Measurements from ENCODE around the gene GABARAP. TPM values are rescaled to one million over a fixed set of nuclear protein-coding genes. Genes with fewer than 3 reads are reported as not detected.

Gene GABARAP
- total and polyA plus RNA-seq, 2 of the 13 experiments (the other 11 are each of a cell fraction or from before 2014, with no cell fraction given) = 161 to 310 TPM

- TF ChIP-seq ZBTB40 (IDR thresholded peaks at IDR 0.05) = no peak
- TF ChIP-seq ZBTB40 (CRISPR knock-in tag; IDR thresholded peaks at IDR 0.05) = peak; percentile 67; the same call in 1 of the 2 replicates
- TF ChIP-seq ZNF772 (CRISPR knock-in tag; IDR thresholded peaks at IDR 0.05) = peak; percentile 43; the same call in 1 of the 2 replicates
- TF ChIP-seq ZNF10 (CRISPR knock-in tag; IDR thresholded peaks at IDR 0.05; ENCODE audit: borderline replicate concordance, low read depth) = 0 out of 2 replicates have a peak, but pooled peaks have one; percentile 75
- TF ChIP-seq CCDC6 (CRISPR knock-in tag; IDR thresholded peaks at IDR 0.05) = no peak
- 0 out of 2 replicates have a peak, but pooled peaks have one; percentile 22 for TF ChIP-seq ZNF749 (CRISPR knock-in tag; IDR thresholded peaks at IDR 0.05; ENCODE audit: borderline replicate concordance)
- TF ChIP-seq KAT7 (CRISPR knock-in tag; IDR thresholded peaks at IDR 0.05; ENCODE audit: borderline replicate concordance) = peak; percentile 43; the same call in 1 of the 2 replicates
- TF ChIP-seq HNF4G (IDR thresholded peaks at IDR 0.05; ENCODE audit: borderline replicate concordance, low read depth, low read length) = peak; percentile 28; the same call in 1 of the 2 replicates
- no peak for TF ChIP-seq HNF4G (CRISPR knock-in tag; IDR thresholded peaks at IDR 0.05; ENCODE audit: borderline replicate concordance, low read depth)
- TF ChIP-seq ZNF670 (CRISPR knock-in tag; IDR thresholded peaks at IDR 0.05; ENCODE audit: borderline replicate concordance) = no peak
- peak; percentile 62 for TF ChIP-seq ATF2 (CRISPR knock-in tag; IDR thresholded peaks at IDR 0.05)
- peak; percentile 69 for TF ChIP-seq GATA4 (IDR thresholded peaks at IDR 0.05; ENCODE audit: borderline replicate concordance, low read depth)
- TF ChIP-seq SAP130 (CRISPR knock-in tag; IDR thresholded peaks at IDR 0.05; ENCODE audit: low read depth) = peak; percentile 86
- TF ChIP-seq ZNF790 (CRISPR knock-in tag; IDR thresholded peaks at IDR 0.05; ENCODE audit: borderline replicate concordance) = no peak
- TF ChIP-seq ZNF121 (CRISPR knock-in tag; IDR thresholded peaks at IDR 0.05) = no peak
- no peak for TF ChIP-seq MYNN (CRISPR knock-in tag; IDR thresholded peaks at IDR 0.05; ENCODE audit: low read depth)
- no peak for TF ChIP-seq RAD51 (IDR thresholded peaks at IDR 0.05; ENCODE audit: borderline replicate concordance)
- peak; percentile 66; the same call in 1 of the 2 replicates for TF ChIP-seq ZNF768 (CRISPR knock-in tag; IDR thresholded peaks at IDR 0.05)
- TF ChIP-seq, protein P1, sequence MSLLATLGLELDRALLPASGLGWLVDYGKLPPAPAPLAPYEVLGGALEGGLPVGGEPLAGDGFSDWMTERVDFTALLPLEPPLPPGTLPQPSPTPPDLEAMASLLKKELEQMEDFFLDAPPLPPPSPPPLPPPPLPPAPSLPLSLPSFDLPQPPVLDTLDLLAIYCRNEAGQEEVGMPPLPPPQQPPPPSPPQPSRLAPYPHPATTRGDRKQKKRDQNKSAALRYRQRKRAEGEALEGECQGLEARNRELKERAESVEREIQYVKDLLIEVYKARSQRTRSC (CRISPR knock-in tag; IDR thresholded peaks at IDR 0.05; ENCODE audit: low read depth) = no peak
Observed at GRCh38 chr17:7219812-7220592, 22.2 kb downstream of the GABARAP start, which contains the start of the genes ACADVL and DLG4 (continued).
